K562 (cell line): ENCODE data around the gene ZKSCAN1. TPM values are rescaled to one million over a fixed set of nuclear protein-coding genes. Genes with fewer than 3 reads are reported as not detected.

Source experiments
- ERF ChIP-seq: fragments of 450-650 bp; formaldehyde crosslinking; IDR thresholded peaks from 2 replicates; pipeline ENCODE4 v1.4.0; 2020; ENCODE audit warnings: mild to moderate bottlenecking, mixed read lengths
- HOXB6 ChIP-seq: fragments of 250-450 bp; sonication (Bioruptor Pico); IDR thresholded peaks from 2 replicates; pipeline ENCODE4 v1.5.1; 2022; ENCODE audit warnings: mild to moderate bottlenecking, borderline replicate concordance
- SP1 ChIP-seq: sonication (generic); formaldehyde crosslinking; IDR thresholded peaks from 2 replicates; pipeline ENCODE4 v1.8.1; 2022; ENCODE audit warnings: mild to moderate bottlenecking, missing genetic modification reagents
- TARDBP ChIP-seq: fragments of 450-650 bp; IDR thresholded peaks from 2 replicates; pipeline ENCODE4 v1.6.1; 2016
- ZNF253 ChIP-seq: fragments of 250-450 bp; sonication (Bioruptor Pico); conservative IDR thresholded peaks from 2 replicates; pipeline ENCODE4 v1.6.1; 2021; ENCODE audit warnings: mild to moderate bottlenecking
- ZNF384 ChIP-seq: IDR thresholded peaks from 2 replicates; pipeline ENCODE4 v1.6.1; 2012; ENCODE audit warnings: low read depth, low read length, improper control_type of control experiment
- ZNF668 ChIP-seq: fragments of 250-450 bp; sonication (Bioruptor Pico); IDR thresholded peaks from 2 replicates; pipeline ENCODE4 v1.8.0; 2022; ENCODE audit warnings: mild to moderate bottlenecking, inconsistent platforms
- polyA plus RNA-seq, 8 experiments: library from polyadenylated mRNA; depleted of rRNA in 4 of 8; stranded (reverse) in 5 of 8; unstranded in 3 of 8; fragments of >200 nt; fragmentation: Nextera tagmentation in 2 of 8; fragmentation: Illumina TruSeq in 1 of 8; extraction: Ambion mirVana in 2 of 8; extraction: Trizol in 1 of 8; gene quantifications; 2 replicates each; pipeline versions ENCODE4 v1.2.1 to v1.2.3, GENCODE V29; 2011 to 2014; ENCODE audit warnings: inconsistent platforms in 1 of 8, missing spikeins in 1 of 8
- total RNA-seq, 7 experiments: library from RNA; depleted of rRNA in 6 of 7; stranded (reverse); fragments of >200 nt in 6 of 7; fragmentation: Illumina TruSeq in 2 of 7; extraction: Trizol in 2 of 7; gene quantifications; 2 replicates each; pipeline versions ENCODE4 v1.2.1 to v1.2.3, GENCODE V29; 2011 to 2021; ENCODE audit warnings: low replicate concordance in 1 of 7
- TF ChIP-seq, protein P1 (sequence below): fragments of 250-450 bp; sonication (Bioruptor Pico); IDR thresholded peaks from 2 replicates; pipeline ENCODE4 v1.5.0; 2022; ENCODE audit warnings: mild to moderate bottlenecking
- TF ChIP-seq, protein P2 (sequence below): sonication (generic); formaldehyde crosslinking; IDR thresholded peaks from 2 replicates; pipeline ENCODE4 v1.8.0; 2022; ENCODE audit warnings: missing genetic modification reagents, mild to moderate bottlenecking, moderate library complexity, borderline replicate concordance
- TF ChIP-seq, protein P3 (sequence below): fragments of 250-450 bp; sonication (Bioruptor Pico); IDR thresholded peaks from 2 replicates; pipeline ENCODE4 v1.9.0; 2021; ENCODE audit warnings: mild to moderate bottlenecking, inconsistent platforms
- TF ChIP-seq, protein P4 (sequence below), 2 experiments: fragments of 450-650 bp; formaldehyde crosslinking in 1 of 2; IDR thresholded peaks; 2 replicates each; pipeline versions ENCODE4 v1.4.0 to v1.6.1; 2014 to 2020; ENCODE audit warnings: mild to moderate bottlenecking in 2 of 2, borderline replicate concordance in 1 of 2, low read depth in 1 of 2

Gene ZKSCAN1
- total and polyA plus RNA-seq, 9 of the 15 experiments (the other 6 are each of a cell fraction or from before 2014, with no cell fraction given): 5.3 to 43.0 (median 23.2) TPM

DNA sequence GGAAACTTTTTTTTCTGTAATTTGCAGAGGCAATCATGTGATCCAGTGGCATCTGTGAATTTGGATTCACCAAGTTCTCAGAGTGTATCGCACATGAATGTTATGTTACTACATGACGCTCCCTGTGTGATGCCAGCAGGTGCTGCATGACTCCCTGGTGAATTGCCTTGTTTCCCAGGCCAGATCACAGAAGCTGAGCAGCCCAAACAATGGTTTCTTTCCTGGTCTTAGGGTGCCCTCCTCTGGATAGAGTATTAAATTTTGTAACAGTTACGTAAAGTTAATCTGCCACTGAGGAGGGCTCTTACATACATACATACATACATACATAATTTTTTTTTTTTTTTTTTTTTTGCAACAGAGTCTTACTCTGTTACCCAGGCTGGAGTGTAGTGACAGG is 37.8 kb downstream of the ZKSCAN1 start (continued):
- TF ChIP-seq, protein P1, sequence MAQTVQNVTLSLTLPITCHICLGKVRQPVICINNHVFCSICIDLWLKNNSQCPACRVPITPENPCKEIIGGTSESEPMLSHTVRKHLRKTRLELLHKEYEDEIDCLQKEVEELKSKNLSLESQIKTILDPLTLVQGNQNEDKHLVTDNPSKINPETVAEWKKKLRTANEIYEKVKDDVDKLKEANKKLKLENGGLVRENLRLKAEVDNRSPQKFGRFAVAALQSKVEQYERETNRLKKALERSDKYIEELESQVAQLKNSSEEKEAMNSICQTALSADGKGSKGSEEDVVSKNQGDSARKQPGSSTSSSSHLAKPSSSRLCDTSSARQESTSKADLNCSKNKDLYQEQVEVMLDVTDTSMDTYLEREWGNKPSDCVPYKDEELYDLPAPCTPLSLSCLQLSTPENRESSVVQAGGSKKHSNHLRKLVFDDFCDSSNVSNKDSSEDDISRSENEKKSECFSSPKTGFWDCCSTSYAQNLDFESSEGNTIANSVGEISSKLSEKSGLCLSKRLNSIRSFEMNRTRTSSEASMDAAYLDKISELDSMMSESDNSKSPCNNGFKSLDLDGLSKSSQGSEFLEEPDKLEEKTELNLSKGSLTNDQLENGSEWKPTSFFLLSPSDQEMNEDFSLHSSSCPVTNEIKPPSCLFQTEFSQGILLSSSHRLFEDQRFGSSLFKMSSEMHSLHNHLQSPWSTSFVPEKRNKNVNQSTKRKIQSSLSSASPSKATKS: no peak
- TF ChIP-seq ZNF384 (peak; percentile 32; the same call in 1 of the 2 replicates), ERF (no peak), SP1 (CRISPR knock-in tag) (0 out of 2 replicates have a peak, but pooled peaks have one; percentile 39), ZNF668 (CRISPR knock-in tag) (no peak), ZNF253 (no peak), HOXB6 (CRISPR knock-in tag) (no peak), TARDBP (no peak)
- TF ChIP-seq, protein P2, sequence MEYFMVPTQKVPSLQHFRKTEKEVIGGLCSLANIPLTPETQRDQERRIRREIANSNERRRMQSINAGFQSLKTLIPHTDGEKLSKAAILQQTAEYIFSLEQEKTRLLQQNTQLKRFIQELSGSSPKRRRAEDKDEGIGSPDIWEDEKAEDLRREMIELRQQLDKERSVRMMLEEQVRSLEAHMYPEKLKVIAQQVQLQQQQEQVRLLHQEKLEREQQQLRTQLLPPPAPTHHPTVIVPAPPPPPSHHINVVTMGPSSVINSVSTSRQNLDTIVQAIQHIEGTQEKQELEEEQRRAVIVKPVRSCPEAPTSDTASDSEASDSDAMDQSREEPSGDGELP: no peak
- TF ChIP-seq, protein P3, sequence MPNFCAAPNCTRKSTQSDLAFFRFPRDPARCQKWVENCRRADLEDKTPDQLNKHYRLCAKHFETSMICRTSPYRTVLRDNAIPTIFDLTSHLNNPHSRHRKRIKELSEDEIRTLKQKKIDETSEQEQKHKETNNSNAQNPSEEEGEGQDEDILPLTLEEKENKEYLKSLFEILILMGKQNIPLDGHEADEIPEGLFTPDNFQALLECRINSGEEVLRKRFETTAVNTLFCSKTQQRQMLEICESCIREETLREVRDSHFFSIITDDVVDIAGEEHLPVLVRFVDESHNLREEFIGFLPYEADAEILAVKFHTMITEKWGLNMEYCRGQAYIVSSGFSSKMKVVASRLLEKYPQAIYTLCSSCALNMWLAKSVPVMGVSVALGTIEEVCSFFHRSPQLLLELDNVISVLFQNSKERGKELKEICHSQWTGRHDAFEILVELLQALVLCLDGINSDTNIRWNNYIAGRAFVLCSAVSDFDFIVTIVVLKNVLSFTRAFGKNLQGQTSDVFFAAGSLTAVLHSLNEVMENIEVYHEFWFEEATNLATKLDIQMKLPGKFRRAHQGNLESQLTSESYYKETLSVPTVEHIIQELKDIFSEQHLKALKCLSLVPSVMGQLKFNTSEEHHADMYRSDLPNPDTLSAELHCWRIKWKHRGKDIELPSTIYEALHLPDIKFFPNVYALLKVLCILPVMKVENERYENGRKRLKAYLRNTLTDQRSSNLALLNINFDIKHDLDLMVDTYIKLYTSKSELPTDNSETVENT (CRISPR knock-in tag): no peak
- TF ChIP-seq, protein P4, sequence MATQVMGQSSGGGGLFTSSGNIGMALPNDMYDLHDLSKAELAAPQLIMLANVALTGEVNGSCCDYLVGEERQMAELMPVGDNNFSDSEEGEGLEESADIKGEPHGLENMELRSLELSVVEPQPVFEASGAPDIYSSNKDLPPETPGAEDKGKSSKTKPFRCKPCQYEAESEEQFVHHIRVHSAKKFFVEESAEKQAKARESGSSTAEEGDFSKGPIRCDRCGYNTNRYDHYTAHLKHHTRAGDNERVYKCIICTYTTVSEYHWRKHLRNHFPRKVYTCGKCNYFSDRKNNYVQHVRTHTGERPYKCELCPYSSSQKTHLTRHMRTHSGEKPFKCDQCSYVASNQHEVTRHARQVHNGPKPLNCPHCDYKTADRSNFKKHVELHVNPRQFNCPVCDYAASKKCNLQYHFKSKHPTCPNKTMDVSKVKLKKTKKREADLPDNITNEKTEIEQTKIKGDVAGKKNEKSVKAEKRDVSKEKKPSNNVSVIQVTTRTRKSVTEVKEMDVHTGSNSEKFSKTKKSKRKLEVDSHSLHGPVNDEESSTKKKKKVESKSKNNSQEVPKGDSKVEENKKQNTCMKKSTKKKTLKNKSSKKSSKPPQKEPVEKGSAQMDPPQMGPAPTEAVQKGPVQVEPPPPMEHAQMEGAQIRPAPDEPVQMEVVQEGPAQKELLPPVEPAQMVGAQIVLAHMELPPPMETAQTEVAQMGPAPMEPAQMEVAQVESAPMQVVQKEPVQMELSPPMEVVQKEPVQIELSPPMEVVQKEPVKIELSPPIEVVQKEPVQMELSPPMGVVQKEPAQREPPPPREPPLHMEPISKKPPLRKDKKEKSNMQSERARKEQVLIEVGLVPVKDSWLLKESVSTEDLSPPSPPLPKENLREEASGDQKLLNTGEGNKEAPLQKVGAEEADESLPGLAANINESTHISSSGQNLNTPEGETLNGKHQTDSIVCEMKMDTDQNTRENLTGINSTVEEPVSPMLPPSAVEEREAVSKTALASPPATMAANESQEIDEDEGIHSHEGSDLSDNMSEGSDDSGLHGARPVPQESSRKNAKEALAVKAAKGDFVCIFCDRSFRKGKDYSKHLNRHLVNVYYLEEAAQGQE (IDR thresholded peaks at IDR 0.05; ENCODE audit: borderline replicate concordance): peak; percentile 59; the same call in 1 of the 2 replicates
- TF ChIP-seq, protein P4 (CRISPR knock-in tag; IDR thresholded peaks at IDR 0.05; ENCODE audit: low read depth): no peak
